Endodermal cell (in vitro differentiated cells): Measurements from ENCODE around the gene NUCB1. TPM values are rescaled to one million over a fixed set of nuclear protein-coding genes. Genes with fewer than 3 reads are reported as not detected.
A peak's percentile ranks its signal among the peaks of the same experiment; 100 is the strongest.

Source experiments
- DNase-seq: peaks from one replicate; pipeline ENCODE4 v3.0.0-alpha.2; 2017
- H3K27ac ChIP-seq: 2 replicates; pipeline ENCODE4 v1.5.1; 2013; ENCODE audit warnings: mild to moderate bottlenecking, low read depth, low read length, moderate library complexity
- H3K27me3 ChIP-seq: 2 replicates; pipeline ENCODE4 v1.6.1; 2013; ENCODE audit warnings: mild to moderate bottlenecking, low read length, moderate library complexity; ENCODE audit not compliant: insufficient read depth, control insufficient read depth, poor library complexity, severe bottlenecking
- H3K36me3 ChIP-seq: 2 replicates; pipeline ENCODE4 v1.7.0; 2013; ENCODE audit warnings: mild to moderate bottlenecking, low read length, moderate library complexity; ENCODE audit not compliant: control insufficient read depth, insufficient read depth
- H3K4me1 ChIP-seq: one replicate; pipeline ENCODE4 v1.7.0; 2013; ENCODE audit warnings: low read length; ENCODE audit not compliant: control insufficient read depth, insufficient read depth
- H3K4me3 ChIP-seq: 2 replicates; pipeline ENCODE4 v1.5.1; 2013; ENCODE audit warnings: mild to moderate bottlenecking, low read length, moderate library complexity
- H3K9ac ChIP-seq: 2 replicates; pipeline ENCODE4 v1.6.1; 2013; ENCODE audit warnings: mild to moderate bottlenecking, low read length, moderate library complexity; ENCODE audit not compliant: poor library complexity, severe bottlenecking; ENCODE audit errors: extremely low read depth
- H3K9me3 ChIP-seq: 2 replicates; pipeline ENCODE4 v1.6.1; 2013; ENCODE audit warnings: mild to moderate bottlenecking, low read length, moderate library complexity; ENCODE audit not compliant: control insufficient read depth
- H3K27ac Mint-ChIP-seq: 2 replicates; pipeline ENCODE4 v1.8.0; 2020; ENCODE audit warnings: mixed read lengths
- H3K27me3 Mint-ChIP-seq: 2 replicates; pipeline ENCODE4 v1.8.0; 2021; ENCODE audit warnings: mild to moderate bottlenecking, mixed read lengths; ENCODE audit not compliant: insufficient read depth
- H3K36me3 Mint-ChIP-seq: 2 replicates; pipeline ENCODE4 v1.8.0; 2020; ENCODE audit warnings: low read depth, mixed read lengths
- H3K4me1 Mint-ChIP-seq: 2 replicates; pipeline ENCODE4 v1.8.0; 2020; ENCODE audit warnings: mixed read lengths
- H3K4me3 Mint-ChIP-seq: 2 replicates; pipeline ENCODE4 v1.8.0; 2020; ENCODE audit warnings: mild to moderate bottlenecking, moderate library complexity, mixed read lengths
- H3K9me3 Mint-ChIP-seq: 2 replicates; pipeline ENCODE4 v1.8.0; 2020; ENCODE audit warnings: mild to moderate bottlenecking, mixed read lengths
- WGBS, 2 experiments: methylation state at CpG; one replicate each; pipeline versions ENCODE4 v1.1.5 to v1.1.7; 2013; ENCODE audit warnings: missing lambda C conversion rate in 2 of 2, mixed read lengths in 1 of 2; ENCODE audit not compliant: insufficient coverage in 1 of 2, insufficient read length in 1 of 2; 5-methylcytosine and 5-hydroxymethylcytosine counted together
- total RNA-seq, 2 donors: library from RNA; stranded (reverse); fragmentation: NEBNext Ultra II Directional in 1 of 2; extraction: Animal tissue kit (Norgen Biotek cat#: 25700) in 1 of 2; gene quantifications; 2 replicates in 1 of 2; 3 replicates in 1 of 2; pipeline ENCODE4 v1.2.1, GENCODE V29; 2021
- TF ChIP-seq, protein P1 (sequence below): fragments of 200-600 bp; sonication (generic); conservative IDR thresholded peaks from 2 replicates; pipeline ENCODE4 v1.5.0; 2021; ENCODE audit warnings: antibody characterized with exemption, mild to moderate bottlenecking

NUCB1 gene
- total RNA-seq, 2 donors from 2014 or later, result 177 to 222 TPM

GRCh38 chr19:48964205-48965039 is 64.3 kb downstream of the NUCB1 start:
- Mint-ChIP-seq H3K9me3 (no peaks in the 10 kb centered on the region), H3K4me3 (peak overlapping the region; percentile 100), H3K4me1 (peaks cover 18% of the 10 kb centered on the region), H3K27me3 (peaks cover 2% of the 10 kb centered on the region), H3K36me3 (peaks cover 47% of the 10 kb centered on the region), H3K27ac (peak overlapping the region; percentile 98)
- Histone ChIP-seq H3K27me3 (no peaks in the 10 kb centered on the region), H3K4me1 (peaks cover 14% of the 10 kb centered on the region), H3K4me3 (peak overlapping the region; percentile 76), H3K36me3 (peaks cover 39% of the 10 kb centered on the region), H3K9me3 (no peaks in the 10 kb centered on the region), H3K27ac (peak overlapping the region; percentile 75), H3K9ac (peak overlapping the region; percentile 74)
- TF ChIP-seq, protein P1, sequence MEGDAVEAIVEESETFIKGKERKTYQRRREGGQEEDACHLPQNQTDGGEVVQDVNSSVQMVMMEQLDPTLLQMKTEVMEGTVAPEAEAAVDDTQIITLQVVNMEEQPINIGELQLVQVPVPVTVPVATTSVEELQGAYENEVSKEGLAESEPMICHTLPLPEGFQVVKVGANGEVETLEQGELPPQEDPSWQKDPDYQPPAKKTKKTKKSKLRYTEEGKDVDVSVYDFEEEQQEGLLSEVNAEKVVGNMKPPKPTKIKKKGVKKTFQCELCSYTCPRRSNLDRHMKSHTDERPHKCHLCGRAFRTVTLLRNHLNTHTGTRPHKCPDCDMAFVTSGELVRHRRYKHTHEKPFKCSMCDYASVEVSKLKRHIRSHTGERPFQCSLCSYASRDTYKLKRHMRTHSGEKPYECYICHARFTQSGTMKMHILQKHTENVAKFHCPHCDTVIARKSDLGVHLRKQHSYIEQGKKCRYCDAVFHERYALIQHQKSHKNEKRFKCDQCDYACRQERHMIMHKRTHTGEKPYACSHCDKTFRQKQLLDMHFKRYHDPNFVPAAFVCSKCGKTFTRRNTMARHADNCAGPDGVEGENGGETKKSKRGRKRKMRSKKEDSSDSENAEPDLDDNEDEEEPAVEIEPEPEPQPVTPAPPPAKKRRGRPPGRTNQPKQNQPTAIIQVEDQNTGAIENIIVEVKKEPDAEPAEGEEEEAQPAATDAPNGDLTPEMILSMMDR, result no peak
- DNase-seq, result no peak
- 30 to 38% methylated on average over 12 to 19 of the region's 19 CpGs for WGBS, 2 experiments

DNA sequence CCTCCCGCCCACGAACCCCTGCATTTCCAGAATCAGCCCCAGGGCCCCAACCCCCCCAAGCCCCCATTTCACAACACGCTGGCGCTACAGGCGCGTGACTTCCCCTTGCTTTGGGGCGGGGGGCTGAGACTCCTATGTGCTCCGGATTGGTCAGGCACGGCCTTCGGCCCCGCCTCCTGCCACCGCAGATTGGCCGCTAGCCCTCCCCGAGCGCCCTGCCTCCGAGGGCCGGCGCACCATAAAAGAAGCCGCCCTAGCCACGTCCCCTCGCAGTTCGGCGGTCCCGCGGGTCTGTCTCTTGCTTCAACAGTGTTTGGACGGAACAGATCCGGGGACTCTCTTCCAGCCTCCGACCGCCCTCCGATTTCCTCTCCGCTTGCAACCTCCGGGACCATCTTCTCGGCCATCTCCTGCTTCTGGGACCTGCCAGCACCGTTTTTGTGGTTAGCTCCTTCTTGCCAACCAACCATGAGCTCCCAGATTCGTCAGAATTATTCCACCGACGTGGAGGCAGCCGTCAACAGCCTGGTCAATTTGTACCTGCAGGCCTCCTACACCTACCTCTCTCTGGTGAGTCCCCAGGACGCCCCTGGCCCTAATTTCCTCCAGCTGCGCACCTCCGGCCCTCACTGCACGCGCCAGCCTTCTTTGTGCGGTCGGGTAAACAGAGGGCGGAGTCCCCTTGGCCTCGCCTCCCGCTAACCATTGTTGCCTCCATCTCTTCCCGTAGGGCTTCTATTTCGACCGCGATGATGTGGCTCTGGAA is 65.1 kb downstream of the NUCB1 start, which contains the start of gene FTL:
Gene FTL, plus strand, starts transcription at position 270 of the 766 bp plus-strand sequence. Its CDS starts 199 bp downstream, at position 469.
- Mint-ChIP-seq H3K27me3 (peaks cover 2% of the 10 kb centered on the region), H3K9me3 (no peaks in the 10 kb centered on the region), H3K4me3 (peak within 1 kb of the TSS; percentile 100), H3K36me3 (peaks cover 52% of the 10 kb centered on the region), H3K27ac (peak within 1 kb of the TSS; percentile 98), H3K4me1 (peaks cover 18% of the 10 kb centered on the region)
- Histone ChIP-seq H3K9me3 (no peaks in the 10 kb centered on the region), H3K27ac (peak within 1 kb of the TSS; percentile 91), H3K4me3 (peak within 1 kb of the TSS; percentile 84), H3K4me1 (peaks cover 14% of the 10 kb centered on the region), H3K9ac (peak within 1 kb of the TSS; percentile 93), H3K27me3 (no peaks in the 10 kb centered on the region), H3K36me3 (peaks cover 47% of the 10 kb centered on the region)
- WGBS, 2 experiments, result 0% methylated on average over 34 to 50 of the region's 52 CpGs
- peak; percentile 98 for DNase-seq
- TF ChIP-seq, protein P1, result no peak

DNA sequence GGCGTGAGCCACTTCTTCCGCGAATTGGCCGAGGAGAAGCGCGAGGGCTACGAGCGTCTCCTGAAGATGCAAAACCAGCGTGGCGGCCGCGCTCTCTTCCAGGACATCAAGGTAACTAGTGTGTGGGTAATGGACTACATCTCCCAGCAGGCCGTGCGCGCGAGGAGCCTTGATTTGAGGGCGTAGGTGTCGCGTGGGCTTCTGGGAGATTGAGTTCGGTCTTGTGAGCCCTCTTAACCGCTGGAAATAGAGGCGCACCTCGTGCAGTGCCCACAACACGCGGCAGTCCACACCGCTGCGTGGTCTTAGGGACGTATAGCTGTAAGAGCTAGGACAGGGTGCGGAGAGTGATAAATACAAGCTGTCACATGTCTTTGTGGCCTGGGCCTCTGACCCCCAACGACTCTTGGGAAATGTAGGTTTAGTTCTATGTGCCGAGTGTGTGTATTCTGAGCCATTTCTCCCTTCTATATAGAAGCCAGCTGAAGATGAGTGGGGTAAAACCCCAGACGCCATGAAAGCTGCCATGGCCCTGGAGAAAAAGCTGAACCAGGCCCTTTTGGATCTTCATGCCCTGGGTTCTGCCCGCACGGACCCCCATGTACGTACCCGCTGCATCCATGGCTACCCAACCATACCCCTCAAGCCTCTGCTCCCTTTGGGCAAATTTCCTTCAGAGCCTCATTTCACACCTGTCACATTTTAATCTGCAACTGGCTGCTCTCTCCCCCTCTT is 65.9 kb downstream of the NUCB1 start:
- Mint-ChIP-seq H3K27me3 (peaks cover 2% of the 10 kb centered on the region), H3K4me1 (peaks cover 20% of the 10 kb centered on the region)
- WGBS, 2 experiments, result 15 to 60% methylated on average over 7 to 36 of the region's 36 CpGs

More for the DNA sequence above, 65.9 kb downstream of the NUCB1 start:
- no peaks in the 10 kb centered on the region for H3K27me3 ChIP-seq
- no peaks in the 10 kb centered on the region for H3K9me3 ChIP-seq
- peak overlapping the region; percentile 84 for H3K4me3 ChIP-seq
- peaks cover 14% of the 10 kb centered on the region for H3K4me1 ChIP-seq
- peaks cover 52% of the 10 kb centered on the region for H3K36me3 ChIP-seq
- TF ChIP-seq, protein P1, result no peak
- peak overlapping the region; percentile 91 for H3K27ac ChIP-seq
- peak overlapping the region; percentile 100 for H3K4me3 Mint-ChIP-seq
- H3K9me3 Mint-ChIP-seq, result no peaks in the 10 kb centered on the region
- DNase-seq, result peak; percentile 93
- peaks cover 56% of the 10 kb centered on the region for H3K36me3 Mint-ChIP-seq
- peak overlapping the region; percentile 93 for H3K9ac ChIP-seq
- peak overlapping the region; percentile 98 for H3K27ac Mint-ChIP-seq
